UCSD-AML1 (cell line): Measurements from ENCODE around the gene CEBPE.

Source experiments
- DNase-seq: peaks from one replicate; lab custom pipeline; 2025; ENCODE audit not compliant: unreplicated experiment; lab: John Stamatoyannopoulos, UW

The CEBPE gene

DNA sequence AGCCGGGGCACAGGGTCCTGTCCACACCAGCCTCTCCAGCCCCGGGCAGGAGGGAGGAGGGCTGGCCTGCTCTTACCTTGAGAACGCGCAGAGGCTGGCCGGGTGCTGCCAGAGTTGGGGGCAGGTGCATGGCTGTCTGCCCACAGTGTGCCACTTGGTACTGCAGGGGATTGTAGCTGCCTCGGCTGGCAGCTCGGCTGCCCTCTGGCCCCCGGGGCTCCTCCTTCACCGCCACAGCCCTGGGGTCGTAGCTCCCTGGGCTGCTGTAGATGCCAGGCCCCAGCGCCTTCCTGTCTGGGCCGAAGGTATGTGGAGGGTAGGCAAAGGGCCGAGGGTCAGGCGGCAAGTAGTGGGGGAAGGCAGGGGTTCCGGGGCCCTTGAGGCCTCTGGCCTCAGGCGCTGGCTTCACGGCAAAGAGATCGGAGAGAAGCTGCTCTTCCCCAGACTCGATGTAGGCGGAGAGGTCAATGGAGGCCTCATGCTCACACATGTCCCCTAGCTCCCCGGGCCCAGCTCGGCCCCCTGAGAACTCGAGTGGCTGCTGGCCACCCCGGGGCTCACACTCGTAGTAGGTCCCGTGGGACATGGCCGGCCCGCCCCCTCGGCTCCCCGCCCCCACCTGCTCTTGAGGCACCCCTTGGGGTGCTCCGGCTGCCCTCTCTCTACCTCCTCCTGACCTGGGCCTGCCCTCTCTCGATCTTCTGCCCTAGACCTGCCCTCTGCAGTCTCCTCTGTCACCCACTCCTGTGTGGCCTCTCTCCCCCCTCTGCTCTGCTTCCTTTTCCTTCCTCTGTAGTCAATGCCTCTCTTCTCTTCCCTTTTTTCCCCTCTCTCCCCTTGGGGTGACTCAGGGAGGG lies at the start of gene CEBPE:
Gene CEBPE, minus strand, starts transcription at position 750 of the 857 bp plus-strand sequence. Its CDS starts 164 bp downstream, at position 586.
- no peak for DNase-seq

GRCh38 chr14:23168246-23168645 lies 49.2 kb upstream of the CEBPE start:
- DNase-seq, result no peak

GRCh38 chr14:23167116-23167847 lies 48.2 kb upstream of the CEBPE start:
- no peak for DNase-seq

DNA sequence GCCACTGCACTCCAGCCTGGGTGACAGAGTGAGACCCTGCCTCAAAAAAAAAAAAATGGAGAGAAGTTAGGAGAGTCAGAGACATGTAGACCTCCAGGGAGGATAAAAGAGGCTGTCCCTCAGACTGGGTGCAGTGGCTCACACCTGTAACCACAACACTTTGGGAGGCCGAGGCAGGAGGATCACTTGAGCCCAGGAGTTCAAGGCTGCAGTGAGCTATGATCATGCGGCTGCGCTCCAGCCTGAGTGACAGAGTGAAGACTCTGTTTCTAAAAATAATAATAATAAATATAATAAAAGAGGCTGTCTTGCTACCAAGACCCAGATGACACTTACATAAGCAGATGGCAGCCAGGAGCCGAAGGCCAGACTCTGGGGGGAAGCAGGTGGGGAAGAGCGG lies 45.9 kb upstream of the CEBPE start:
- DNase-seq, result no peak

- DNase-seq, result no peak
Measured at GRCh38 chr14:23164250-23164649, 45.2 kb upstream of the CEBPE start.

- DNase-seq, result no peak
Measured at GRCh38 chr14:23163830-23164229, 44.8 kb upstream of the CEBPE start.

DNA sequence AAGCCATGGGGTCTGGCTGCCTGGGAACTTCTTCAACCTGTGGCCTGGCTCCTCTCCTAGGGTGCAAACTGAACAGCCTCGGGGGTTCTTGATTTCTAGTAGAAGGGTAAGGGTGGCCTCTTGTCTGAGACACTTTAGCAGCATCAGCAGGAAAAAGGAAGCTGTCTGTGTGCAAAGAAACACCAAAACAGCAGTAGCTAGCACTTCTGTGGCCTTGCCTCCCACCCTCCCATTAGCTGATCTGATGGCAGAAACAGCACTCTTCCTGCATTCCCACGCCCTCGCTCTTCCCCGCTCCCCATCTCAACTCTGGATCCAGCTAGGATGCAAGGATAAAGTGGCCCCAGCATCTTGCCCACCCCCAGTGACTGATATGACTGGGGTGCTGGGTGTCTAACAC lies 43.7 kb upstream of the CEBPE start:
- DNase-seq, result no peak

DNA sequence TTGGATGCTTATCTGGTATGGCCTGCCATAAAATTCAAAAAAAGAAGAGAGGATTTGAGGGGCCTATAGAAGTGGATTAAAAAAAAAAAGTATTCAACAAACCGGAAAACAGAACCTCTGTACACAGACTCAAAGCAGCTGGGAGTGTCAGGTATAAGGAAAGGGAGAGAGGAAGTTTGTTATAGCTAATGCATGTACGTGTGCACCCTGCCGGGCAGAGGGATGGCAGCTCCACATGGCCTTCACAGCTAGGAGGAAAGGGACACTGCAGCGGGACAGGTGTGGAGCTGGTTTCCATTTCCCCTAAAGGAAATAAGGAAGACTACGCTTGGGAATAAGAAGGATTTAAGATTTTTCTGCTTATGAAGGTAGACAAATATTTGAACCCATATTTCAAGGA lies 43.0 kb upstream of the CEBPE start:
- no peak for DNase-seq

- DNase-seq, result peak; percentile 43
Measured at GRCh38 chr14:23160924-23161522, 42.0 kb upstream of the CEBPE start.

- DNase-seq, result no peak
Measured at GRCh38 chr14:23159532-23159931, 40.5 kb upstream of the CEBPE start.

DNA sequence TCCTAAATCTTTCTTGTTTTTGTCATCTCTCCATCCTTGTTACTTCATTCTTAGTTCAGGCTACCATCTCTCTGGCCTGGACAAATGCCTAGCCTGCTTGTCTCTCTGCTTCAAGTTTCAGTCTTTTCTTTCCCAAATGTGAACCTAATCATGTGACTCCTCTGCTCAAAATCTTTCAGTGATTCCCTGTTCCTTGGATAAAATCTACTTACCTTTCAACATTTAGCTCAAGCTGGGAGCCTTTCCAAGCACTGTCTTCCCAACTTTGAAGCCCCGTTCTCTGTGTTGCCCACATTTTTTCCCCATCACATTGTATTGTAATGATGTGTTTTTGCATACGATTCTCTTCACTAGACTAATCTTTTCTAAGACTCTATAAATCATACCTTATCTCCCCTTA lies 39.7 kb upstream of the CEBPE start:
- DNase-seq, result no peak

DNA sequence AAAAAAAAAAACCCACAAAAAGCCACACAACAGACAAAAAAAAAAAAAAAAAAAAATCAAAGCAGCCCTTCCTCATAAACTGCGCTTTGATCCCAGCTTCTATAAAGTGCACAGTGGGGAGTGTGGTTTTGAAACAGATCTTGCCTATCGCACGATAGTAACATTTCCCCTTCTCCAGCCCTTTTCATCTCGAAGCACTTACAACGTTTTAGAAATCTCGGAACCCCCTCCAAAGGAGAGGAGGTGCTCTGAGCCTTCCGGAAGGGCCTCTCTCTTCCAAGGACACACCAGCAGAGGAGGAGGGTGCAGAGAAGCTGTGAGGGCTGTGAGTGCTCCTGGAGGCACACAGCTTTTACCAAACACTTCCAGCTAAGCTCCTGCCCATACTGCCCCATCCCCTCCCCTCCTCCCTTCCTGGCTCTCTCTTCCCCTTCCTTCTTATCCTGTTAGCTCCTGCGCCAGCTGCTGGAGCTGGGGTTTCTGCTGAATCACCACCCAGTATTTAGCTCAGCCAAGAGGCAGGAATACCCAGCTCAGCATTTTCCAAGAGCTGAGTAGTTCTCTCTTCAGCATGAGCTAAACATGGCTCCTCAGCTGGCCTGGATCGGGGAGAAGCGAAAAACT lies 36.0 kb upstream of the CEBPE start:
- DNase-seq, result peak; percentile 49

- peak; percentile 59 for DNase-seq
Measured at GRCh38 chr14:23153851-23154796, 35.1 kb upstream of the CEBPE start.

DNA sequence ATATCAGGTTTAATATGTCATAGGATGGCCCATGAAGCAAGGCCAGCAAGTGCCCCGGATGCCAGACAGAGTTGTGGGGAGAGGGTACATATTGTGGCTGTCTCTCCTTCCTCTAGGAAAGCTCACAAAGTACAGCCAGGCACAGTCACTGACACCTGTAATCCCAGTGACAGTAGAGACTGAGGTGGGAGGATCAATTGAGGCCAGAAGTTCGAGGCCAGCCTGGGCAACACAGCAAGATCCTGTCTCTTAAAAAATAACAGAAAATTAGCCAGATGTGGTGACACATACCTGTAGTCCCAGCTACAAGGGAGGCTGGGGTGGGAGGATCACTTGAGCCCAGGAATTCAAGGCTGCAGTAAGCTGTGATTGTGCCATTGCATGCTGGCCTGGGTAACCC lies 32.3 kb upstream of the CEBPE start:
- DNase-seq, result no peak

GRCh38 chr14:23149745-23150144 lies 30.7 kb upstream of the CEBPE start:
- no peak for DNase-seq

- DNase-seq, result no peak
Measured at GRCh38 chr14:23148591-23149249, 29.7 kb upstream of the CEBPE start.

DNA sequence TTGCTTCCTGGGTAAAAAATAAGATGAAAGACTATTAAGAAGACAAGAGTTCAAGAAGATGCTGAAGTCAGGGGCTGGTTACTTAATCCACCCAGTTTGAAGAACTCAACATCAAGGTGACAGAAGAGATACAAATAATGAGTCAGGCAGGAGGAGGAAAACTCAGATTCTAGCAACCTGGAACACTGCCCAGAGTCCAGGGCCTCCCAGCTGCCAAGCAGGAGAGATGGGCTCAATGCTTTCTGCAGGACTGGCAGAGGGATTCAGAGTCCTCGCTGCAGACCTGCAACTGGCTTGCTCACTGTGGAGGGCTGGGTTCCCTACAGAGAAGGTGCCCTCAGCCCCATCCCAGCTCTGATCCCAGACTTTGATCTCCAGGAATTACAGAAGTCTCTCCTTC lies 28.6 kb upstream of the CEBPE start:
- no peak for DNase-seq

- DNase-seq, result no peak
Measured at GRCh38 chr14:23146980-23147379, 27.9 kb upstream of the CEBPE start.

DNA sequence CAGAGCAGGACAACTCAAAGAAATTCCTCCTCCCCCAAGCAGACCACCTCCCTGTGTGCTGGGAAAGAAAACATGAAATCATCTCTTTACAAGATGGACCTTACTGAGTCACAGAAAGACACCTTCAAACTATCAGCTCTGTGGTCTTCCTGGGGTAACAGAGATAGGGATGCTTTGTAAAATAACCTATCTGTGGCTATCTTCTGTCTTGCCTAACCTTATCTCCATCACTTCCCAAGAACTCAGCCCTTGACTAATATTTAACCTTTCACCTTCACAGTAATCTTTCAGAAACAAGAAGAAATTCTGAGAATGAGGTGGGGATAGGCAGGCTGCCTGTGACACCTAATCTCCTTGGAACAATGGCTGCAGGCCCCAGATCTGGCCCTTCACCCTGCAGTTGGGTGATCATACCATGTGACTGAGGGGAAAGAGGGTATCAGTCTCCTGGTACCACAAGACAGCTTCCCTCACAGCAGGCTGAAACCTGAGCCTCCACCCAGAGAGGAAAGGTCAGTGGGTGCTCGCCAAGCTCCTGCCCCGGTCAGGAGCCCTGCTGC lies 27.4 kb upstream of the CEBPE start:
- DNase-seq, result no peak
